GOT3 (cell line): ENCODE data around the gene KCNJ16.

Experiments used
- DNase-seq: peaks from one replicate; lab custom pipeline; 2025; ENCODE audit warnings: mixed read lengths; lab: John Stamatoyannopoulos, UW

The KCNJ16 gene

DNA sequence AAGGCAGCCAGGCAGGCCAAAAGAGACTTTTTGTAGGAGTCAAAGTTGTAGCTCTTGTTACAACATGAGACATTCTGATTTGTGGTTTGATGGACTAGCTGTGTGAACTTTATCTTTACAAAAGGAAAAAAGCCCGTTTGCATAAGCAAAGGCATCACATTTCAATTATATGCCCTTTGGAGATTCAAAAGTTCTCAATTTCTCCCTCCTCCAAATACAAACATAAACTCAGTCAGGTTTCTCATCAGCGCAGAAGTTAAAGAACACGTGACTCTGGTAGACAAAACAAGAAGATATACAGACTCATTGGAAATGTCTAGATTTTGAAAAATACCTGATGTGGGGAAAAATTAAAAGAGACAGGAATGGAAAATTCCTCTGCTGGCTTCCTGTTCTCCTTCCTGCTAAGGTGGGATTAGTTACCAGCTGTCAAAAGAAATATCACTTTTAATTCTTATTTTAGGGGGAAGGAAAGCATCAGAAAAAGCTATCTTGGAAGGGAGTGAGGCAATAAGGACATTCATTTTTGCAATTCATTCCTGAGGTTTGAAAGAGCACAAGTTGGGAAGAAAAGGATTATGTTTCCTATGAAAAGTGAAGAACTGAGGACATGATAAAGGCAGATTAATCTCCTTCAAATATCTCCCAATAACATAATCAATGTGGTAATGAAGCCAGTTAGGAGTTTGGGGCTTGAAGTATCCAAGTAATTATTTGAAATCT lies 4.6 kb upstream of the KCNJ16 start:
- DNase-seq = no peak

DNA sequence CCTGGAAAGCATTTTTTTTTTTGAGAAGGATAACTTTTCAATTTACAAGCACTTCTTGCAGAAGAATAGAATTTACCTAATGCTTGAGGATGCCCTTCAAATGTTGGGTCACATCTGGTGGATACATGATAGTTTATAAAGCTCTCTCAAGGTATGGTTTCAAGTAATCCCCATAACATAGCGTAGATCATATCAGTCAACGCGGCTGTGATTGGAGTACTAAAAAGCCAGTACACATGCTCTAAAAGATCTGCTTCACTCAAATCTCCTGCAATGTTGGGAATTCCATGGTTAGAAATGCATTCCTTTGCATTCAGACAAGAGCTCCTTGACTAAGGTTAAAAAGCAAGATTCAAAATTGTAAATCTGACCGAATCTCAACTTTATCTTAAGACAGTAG lies 3.9 kb upstream of the KCNJ16 start:
- no peak for DNase-seq

DNA sequence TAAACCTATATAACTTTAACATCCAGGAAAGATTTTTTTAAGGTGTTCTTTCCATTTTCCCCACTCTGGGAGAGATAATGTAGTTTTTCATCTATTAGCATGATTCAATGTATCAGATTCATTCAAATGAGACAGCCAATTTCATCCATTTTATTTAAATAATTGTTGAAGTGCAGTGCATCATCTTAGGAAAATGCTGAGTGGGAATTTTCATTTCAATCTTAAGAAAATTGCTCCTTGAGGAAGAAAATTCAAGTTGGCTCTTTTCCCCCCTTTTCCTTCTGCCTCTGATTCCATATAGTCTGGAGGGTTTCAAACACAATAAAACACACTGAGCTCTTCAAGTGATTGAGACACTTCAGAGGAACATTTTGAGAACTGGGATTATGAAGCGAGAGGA lies 3.4 kb upstream of the KCNJ16 start:
- no peak for DNase-seq

DNA sequence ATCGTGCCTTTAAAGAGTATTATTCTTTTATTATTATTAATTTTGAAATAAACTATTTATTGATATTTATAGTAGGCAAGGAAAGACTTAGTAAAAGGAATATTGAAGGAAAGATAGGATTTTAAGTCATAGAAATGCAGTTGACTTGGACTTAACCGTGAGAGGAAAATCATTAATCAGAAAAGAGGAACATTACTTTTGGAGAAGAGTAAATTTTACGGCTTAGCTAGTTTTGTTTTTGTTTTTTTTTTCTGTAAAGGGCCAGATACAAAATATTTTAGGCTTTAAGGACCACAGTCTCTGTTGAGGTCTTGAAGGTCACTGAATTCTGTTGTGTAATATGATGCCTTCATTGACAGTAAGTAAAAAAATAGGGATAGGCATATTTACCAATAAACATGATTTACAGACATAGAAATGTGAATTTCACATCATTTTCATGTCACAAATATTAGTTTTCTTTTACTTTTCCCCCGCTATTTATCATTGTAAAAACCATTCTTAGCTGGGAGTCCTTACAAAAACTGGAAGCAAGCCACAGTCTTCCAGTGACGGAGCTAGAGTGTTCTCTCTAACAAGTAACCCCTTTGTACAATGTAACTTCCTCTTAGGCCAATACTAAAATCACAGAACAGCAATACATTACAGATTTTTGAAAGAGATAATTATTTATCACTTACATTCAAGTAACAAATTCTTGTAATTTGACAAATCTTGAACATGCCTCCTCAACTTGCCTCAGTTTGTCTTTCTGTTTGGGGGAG lies 2.3 kb upstream of the KCNJ16 start:
- no peak for DNase-seq

DNA sequence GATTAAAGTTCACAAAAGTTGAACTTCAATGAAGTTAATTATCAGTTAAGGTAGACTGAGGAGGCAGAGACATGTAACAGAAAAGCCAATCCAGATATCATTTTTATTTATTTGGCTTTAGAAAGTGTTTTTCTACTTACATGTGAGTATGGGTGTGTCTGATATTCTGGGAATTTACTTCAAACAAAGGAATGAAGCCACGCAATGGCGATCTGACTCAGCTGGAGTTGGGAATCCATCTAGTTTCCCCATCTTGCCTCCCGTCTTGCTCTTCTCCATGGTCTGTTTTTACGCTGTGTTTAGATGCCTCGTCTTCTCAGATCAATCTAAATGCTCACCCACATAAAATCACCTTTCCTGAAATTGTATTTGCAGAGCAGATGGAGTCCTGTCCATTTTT lies 1.7 kb upstream of the KCNJ16 start:
- DNase-seq = no peak

DNA sequence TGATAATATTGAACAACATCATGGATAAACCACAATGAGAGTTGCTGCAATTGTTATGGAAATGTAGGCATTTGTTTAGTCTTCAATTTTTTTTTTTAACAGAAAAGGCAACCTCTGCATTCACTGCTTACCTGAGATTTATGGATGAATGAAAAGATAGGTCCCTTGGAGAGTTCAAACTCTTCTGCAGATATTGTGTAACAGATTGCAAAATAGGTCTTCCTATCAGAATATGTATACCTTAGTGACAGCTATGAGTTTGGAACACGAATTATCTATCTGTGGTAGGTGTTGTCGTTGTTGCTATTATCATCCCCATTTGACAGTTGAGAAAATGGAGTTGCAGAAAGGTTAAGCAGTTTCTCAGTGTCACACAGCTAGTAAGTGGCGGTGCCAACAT lies 1.2 kb upstream of the KCNJ16 start:
- DNase-seq = no peak

DNA sequence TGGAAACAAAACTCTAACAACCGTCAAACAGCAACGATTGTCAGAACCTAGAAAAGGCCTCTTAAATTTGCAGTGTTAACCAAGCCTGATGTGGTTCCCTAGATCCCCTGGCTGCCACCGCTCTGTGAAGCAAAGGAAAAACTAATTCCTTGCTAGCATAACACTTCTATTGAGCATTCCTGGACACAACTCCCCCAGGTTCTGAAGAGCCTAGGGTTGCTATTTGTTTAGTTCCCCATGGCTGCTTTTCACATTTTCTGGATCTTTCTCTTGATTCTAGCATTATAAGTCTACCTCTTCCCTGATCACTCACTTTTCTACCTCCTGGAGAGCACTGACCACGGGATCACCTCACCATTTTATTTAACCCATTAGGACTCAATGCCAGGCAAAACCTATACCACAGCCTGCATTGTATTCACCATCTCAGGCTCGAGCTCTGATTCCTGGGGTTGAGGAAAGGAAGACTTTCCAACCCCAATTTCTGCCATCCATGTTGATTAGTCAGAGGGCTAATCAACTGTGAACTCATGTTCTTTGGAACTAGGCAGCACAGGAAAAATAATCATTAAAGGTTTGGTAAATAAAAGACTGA lies 692 bp upstream of the KCNJ16 start:
- DNase-seq = no peak

DNA sequence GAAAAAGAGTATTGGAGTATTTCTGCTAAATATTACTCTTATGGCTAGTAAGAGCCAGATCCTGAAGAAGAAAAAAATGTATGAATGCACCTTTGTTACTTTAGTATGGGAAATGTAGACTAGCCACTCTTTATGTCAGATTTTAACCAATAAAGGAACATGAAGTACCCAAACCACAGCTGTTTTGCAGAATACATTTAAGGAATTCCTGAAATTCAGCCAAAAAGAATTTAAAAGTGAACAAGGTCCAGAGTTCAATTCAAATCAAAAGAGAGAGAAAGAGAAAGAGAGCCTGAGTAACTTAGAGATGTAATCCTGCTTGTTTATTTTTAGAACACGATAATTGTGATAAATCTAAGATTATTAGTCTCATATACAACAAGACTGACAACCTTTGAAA lies 1.2 kb downstream of the KCNJ16 start:
- DNase-seq = no peak

DNA sequence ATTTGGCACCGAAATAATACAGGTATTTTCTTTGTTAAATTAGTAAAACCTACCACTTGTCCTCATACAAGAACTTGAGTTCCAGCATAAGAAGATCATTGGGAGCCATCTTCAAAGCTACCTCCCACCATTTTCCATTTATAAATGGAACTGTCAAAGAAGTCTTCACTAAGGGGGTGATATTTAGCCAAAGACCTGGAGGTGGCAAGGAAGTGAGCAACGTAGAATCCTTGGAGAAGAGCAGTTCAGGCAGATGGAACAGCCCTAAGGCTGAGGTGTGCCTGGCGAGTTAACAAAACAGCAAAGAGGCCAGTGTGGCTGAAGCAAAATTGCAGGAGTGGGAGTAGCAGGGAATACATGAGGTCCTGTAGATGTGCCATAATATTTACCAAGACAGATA lies 1.8 kb downstream of the KCNJ16 start:
- DNase-seq = no peak

DNA sequence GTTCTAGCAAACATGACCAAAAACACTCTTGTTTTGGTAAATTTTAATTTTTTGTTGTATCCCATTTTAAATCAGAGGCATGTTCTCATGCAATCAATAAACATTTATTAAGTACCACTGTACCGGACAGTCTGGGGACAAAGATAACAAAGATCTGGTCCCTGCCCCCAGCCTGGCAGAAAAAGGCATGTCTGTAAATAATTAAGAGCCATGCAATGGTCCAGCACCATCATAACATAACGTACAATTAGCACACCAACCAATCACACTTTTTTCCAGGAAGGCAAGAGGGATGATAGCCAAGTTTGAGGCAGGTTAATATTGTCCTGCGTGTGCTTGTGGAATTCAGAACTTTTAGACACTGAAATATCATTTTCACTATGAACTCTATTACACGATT lies 3.5 kb downstream of the KCNJ16 start:
- no peak for DNase-seq

DNA sequence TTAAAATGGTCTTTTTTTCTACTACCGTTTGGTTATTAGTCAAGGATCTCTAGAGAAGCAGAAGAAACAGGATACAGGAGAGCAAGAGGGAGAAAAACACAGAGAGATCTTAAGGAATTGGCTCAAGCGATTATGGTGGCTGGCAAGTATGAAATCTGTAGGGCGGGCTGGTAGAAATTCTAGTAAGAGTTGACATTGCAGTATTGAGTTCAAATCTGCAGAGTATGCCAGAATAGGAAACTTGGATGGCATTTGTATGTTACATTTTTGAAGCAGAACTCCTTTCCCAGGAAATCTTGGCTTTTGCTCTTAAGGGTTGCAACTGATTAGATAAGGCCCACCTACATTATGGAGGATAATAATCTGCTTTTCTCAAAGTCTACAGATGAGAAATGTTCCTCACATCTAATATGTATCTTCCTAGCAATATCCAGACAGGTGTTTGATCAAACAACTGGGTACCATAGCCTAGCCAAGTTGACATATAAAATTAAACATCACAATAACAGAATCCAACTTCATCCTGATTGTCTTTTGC lies 4.0 kb downstream of the KCNJ16 start:
- no peak for DNase-seq

DNA sequence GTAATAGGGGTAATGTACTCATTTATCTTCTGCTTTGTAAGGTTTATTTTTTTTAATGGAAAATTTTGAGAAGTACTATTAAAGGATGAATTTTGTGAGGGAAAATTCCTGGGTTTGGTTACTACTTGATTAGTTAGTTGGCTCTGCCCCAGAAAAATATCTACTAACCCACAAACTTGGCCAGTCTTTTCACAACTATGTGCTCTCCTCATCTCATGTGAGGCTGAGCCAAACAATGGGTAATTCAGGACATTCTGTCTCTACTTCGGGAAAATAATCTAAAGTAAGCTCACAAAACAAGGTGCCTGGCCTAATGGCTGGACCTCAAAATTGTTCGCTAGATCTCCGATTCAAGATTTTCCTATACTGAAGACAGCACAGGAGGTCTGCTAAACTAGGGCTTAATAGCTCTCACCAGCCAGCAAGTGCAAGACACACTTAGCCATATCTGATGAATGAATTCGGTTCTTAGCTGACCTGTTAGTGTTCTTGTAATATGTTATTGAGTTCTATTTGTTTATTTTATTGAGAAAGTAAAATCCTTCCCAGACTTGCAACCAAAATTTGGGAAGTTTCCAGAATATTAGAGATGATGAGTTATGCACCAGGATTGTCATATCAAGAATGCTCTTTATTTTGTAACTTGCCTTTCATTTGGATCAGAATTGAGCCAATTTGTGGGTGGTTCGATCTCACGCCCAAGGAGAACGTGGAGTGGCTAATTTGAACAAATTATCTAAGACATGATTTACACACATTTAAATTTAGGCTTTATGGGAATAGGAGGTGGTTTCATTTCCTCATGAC lies 5.7 kb downstream of the KCNJ16 start:
- DNase-seq = no peak

DNA sequence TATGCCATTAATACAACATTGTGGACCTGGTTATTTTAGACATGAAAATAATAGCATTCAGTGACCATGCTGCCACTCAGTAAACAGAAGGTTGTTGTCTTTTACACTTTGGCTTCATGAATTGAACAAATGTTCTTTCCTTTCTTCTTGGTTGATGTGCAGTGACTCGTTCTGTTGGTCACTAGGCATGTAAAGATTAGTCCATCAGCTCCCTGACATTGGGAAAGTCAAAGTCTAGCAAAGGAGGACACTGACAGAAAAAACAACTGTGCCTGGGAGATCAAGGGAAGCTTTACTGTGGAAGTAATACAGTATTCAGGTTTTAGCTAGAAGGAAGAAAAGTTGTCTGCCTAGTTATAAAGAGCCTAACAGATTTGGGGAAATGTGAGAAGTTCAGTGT lies 6.9 kb downstream of the KCNJ16 start:
- DNase-seq = no peak

DNA sequence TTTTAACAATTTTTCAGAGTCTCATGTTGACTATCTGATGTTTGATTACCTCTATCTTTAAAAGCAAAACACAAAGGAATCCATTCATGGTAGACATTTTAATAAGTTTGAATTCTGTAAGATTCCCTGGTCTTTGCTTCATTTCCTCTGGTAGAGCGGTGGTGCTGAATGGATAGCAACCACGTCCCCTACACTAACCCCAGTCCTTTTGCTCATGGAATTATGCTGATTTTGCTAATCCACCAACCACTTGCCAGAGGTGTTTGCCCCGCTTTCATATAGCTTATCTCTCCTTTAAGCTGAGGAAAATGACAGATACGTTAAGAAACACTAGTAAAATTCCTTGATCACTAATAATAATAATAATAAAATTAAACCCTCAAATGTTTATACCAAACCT lies 9.5 kb downstream of the KCNJ16 start:
- no peak for DNase-seq

DNA sequence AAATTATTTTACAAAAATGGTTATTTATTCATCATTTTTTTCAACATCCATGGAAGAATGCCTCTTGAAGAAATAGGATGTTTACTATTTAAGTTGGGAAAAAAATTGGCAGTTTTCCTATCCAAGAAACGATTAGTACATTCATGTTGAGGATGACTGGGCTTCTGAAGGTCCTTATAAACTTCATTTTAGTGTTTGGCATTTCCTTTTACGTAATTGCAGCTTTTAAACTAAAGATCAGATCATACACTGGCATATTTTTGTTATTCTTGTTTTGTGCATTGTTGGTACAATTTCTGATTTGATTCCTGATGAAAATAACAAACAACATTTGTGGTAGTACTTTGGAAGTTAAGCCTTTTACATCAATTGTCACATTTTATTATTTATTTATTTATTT lies 11.5 kb downstream of the KCNJ16 start:
- DNase-seq = no peak

DNA sequence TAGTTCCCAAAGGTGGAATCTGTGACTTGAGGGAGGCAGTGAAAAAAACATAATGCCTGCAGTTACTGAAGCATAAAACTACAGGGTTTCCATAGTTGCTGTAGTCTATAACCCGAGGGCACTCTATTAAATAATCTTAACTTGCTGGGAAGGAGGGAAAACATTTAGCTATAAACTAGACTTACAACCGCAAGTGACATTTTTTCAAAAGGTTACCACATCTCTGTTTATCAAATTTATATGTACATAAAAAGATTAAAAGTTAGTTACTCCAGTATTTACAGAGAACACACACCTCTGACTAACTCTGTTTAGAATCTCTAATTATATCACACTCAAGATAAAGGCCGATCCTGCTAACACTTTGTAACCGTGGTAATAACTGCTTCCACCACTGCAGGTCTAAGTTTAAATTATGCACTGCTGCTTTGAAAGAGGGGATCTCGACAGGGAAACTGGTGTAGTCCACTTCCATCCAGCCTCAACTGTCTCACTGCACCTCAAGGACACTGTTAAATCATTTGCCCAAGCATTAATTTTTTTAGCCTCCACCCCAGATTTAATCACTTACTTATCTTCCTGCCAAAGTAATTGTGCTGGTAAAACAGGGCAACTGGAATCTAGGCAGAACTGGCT lies 14.6 kb downstream of the KCNJ16 start:
- DNase-seq = no peak

DNA sequence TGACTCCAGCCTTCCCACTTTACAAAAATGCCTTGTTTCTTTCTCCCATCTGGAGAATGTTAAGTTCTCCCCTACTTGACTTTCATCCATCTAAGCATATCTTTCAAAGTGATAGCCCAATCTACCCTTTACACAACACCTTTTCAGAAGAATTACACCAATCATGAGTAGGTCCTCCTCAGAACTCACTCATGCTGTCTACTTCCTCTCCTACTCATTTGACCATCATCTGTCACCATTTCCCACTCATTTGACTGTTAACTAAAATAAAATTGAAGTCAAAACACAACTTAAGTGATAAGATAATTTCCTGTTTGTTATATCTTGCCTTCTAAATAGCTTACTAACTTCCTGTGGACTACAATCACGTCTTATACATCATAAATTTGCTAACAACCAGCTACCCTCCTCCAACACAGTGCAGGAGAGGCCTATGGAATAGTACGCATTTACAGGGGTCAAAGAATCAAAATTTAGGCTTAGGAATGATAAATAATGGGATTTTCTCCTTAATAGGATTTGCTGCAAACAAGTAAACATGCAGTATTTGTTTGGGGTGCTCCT lies 16.1 kb downstream of the KCNJ16 start:
- no peak for DNase-seq

DNA sequence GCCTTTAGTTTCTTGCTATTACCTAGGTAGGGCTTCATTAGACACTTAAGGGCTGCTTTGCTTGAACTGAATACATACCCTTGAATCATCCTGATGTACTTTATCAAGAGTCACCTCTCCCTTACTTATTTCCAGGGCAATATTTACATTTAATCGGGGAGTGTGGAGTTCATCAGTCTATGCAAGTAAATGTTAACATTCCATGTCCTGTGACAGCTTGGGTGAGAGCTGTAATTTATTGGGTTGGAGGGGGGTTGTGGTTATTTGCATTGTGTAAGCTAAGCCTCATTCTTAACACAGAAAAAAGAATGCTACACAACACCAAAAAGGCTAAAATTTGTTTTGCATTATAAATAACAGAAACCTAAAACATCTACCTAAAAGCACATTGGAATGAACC lies 16.7 kb downstream of the KCNJ16 start:
- DNase-seq = no peak

DNA sequence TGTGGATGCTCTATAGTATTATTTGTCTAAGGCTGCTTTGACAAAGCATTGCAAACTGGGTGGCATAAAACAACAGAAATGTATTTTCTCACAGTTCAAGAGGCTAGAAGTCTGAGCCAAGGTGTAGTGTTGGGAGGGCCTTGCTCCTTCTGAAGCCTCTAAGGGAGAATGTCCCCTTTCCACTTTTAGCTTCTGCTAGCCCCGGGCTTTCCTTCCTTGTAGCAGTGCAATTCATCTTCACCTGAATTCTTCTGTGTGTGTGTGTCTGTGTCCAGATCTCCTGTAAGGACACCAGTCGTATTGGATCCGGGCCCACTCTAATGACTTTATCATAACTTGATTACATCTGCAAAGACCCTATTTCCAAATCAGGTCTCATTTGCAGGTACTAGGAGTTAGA lies 18.1 kb downstream of the KCNJ16 start:
- DNase-seq = no peak

DNA sequence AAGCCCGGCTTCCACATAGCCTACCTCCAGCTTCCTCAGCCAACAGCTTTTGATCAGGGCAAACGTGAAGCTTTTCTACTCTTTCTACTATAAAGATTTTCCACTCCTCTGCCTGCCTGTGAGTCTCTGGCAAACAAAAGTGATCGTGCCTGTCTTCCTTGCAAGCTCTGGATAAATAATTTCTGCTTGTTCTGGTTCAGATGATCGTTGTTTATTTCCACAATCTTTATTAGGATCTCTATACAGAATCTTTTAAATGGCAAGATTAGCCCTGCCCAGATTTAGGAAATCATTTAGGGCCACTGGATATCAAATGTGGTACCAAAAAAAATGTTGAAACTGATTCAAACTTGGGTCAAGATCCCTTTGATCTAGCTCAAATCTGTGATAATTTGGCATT lies 20.4 kb downstream of the KCNJ16 start:
- DNase-seq = no peak

DNA sequence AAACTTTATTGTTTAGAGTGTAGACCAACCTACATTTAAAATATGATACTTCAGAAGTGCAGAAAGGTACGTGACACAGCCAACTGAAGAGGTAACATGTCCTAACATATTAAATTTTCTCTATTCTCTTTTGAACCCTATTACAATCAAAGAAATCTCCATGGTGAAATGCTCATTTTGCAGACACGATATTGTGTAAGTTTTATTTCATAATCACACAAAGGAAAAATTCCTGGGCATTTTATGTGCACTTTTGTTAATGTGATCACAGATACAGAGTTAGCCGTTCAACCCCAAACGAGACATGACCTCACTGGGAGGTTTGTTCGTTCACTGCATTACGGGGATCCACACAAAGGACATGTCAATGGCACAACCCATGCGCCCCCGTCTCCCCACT lies 21.8 kb downstream of the KCNJ16 start:
- no peak for DNase-seq

DNA sequence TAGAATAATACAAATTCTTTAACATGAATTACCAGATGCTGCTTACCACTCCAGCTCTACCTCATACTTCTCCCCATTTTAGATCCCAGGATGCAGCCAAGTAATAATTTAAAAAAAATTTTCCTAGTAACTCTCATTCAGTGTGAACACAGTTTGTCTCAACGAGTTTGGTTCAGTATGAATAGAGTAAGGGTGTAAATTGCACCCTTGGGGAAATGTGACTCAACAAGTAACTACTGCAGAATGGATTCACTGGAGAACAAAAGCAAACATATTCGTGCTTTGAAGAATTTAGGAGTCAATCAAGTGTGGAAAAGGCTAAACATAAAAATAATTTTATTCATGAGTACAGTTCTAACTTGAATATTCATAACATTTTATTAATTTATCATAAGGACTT lies 23.0 kb downstream of the KCNJ16 start:
- DNase-seq = no peak
